Sigmoid colon (tissue), 7 donors: ENCODE results near the gene AHNAK2. TPM values are rescaled to one million over a fixed set of nuclear protein-coding genes. Genes with fewer than 3 reads are reported as not detected.

Experiments
- DNase-seq: peaks from one replicate; pipeline ENCODE4 v3.0.0-alpha.2; 2019
- H3K27ac ChIP-seq, 4 donors: fragments of 200-600 bp; sonication (generic); one replicate each; pipeline ENCODE4 v1.5.1; 2016 to 2019; ENCODE audit warnings: mild to moderate bottlenecking in 1 of 4
- H3K27me3 ChIP-seq, 3 donors: fragments of 200-600 bp; sonication (generic); one replicate each; pipeline ENCODE4 v1.5.1; 2019; ENCODE audit warnings: mild to moderate bottlenecking in 1 of 3
- H3K36me3 ChIP-seq, 4 donors: fragments of 200-600 bp; sonication (generic); one replicate each; pipeline ENCODE4 v1.5.1; 2016 to 2019
- H3K4me1 ChIP-seq, 4 donors: fragments of 200-600 bp; sonication (generic); one replicate each; pipeline ENCODE4 v1.5.1; 2017 to 2019
- H3K4me3 ChIP-seq, 4 donors: fragments of 200-600 bp; sonication (generic); one replicate each; pipeline ENCODE4 v1.5.1; 2017 to 2019; ENCODE audit warnings: mild to moderate bottlenecking in 2 of 4, moderate library complexity in 1 of 4
- H3K9me3 ChIP-seq, 4 donors: fragments of 200-600 bp in 3 of 4; sonication (generic) in 3 of 4; one replicate each; pipeline versions ENCODE4 v1.5.1 to v1.6.1; 2013 to 2019
- CTCF ChIP-seq, 4 experiments: fragments of 450-650 bp in 3 of 4; fragments of 200-600 bp in 1 of 4; IDR thresholded peaks; one replicate each; pipeline ENCODE4 v1.5.1; 2016 to 2019; ENCODE audit warnings: antibody characterized with exemption in 4 of 4, mild to moderate bottlenecking in 3 of 4, moderate library complexity in 2 of 4
- EP300 ChIP-seq, 4 donors: sonication (generic); formaldehyde crosslinking; IDR thresholded peaks; one replicate each; pipeline ENCODE4 v1.6.1; 2017; ENCODE audit warnings: antibody characterized with exemption in 4 of 4
- POLR2A ChIP-seq, 2 donors: fragments of 450-650 bp; IDR thresholded peaks; one replicate each; pipeline ENCODE4 v1.6.1; 2016; ENCODE audit warnings: antibody characterized with exemption in 2 of 2, mild to moderate bottlenecking in 2 of 2, moderate library complexity in 2 of 2
- POLR2AphosphoS5 ChIP-seq, 4 donors: sonication (generic); formaldehyde crosslinking; IDR thresholded peaks; one replicate each; pipeline ENCODE4 v1.6.1; 2017; ENCODE audit warnings: antibody characterized with exemption in 4 of 4
- WGBS, 2 donors: extraction: QIAGEN DNeasy Blood & Tissue Kit; methylation state at CpG; one replicate each; pipeline ENCODE4 v1.1.7; 2013; 5-methylcytosine and 5-hydroxymethylcytosine counted together
- intact Hi-C: fragments of 100-400 bp; cut with DNase I; formaldehyde crosslinking; loops from one replicate; pipeline ENCODE4 v1.15.1; 2023
- polyA plus RNA-seq, 3 donors: library from polyadenylated mRNA; stranded (reverse); fragments of 200-250 nt; gene quantifications; one replicate each; pipeline ENCODE4 v1.2.3, GENCODE V29; 2013
- total RNA-seq, 4 donors: library from RNA; depleted of rRNA; stranded (reverse); fragments of >200 nt; gene quantifications; one replicate each; pipeline ENCODE4 v1.1.0, GENCODE V29; 2016
- donor health status: healthy with polysubstance abuse.
- donor health status: Bipolar disorder and iron deficiency.
- donor health status: healthy.

The AHNAK2 gene
- total and polyA plus RNA-seq, 7 donors = 0.23 to 218 (median 81.9) TPM

GRCh38 chr14:104898195-104898558 lies 80.0 kb downstream of the AHNAK2 start:
- Histone ChIP-seq H3K27me3 (no peaks in the 10 kb centered on the region), H3K36me3 (peaks cover 0 to 4% (median 0%) of the 10 kb centered on the region in 4 donors), H3K4me1 (peaks cover 0 to 20% (median 18%) of the 10 kb centered on the region in 4 donors), H3K27ac (no peak overlapping the region), H3K9me3 (no peaks in the 10 kb centered on the region), H3K4me3 (no peak overlapping the region)
- no peak for DNase-seq
- intact Hi-C loops = loop anchor here (5.0 kb wide), 1 partner anchor 34 kb away; no protein-coding TSS in a partner anchor
- TF ChIP-seq CTCF (IDR thresholded peaks at IDR 0.05) (no peak), POLR2AphosphoS5 (IDR thresholded peaks at IDR 0.05) (no peak), EP300 (IDR thresholded peaks at IDR 0.05) (no peak), POLR2A (IDR thresholded peaks at IDR 0.05) (no peak)
- WGBS, 2 donors = 92 to 93% methylated on average over 7 of the region's 7 CpGs

- Histone ChIP-seq H3K4me3 (no peak overlapping the region), H3K4me1 (peaks cover 0 to 20% (median 18%) of the 10 kb centered on the region in 4 donors), H3K27ac (no peak overlapping the region), H3K36me3 (peaks cover 0 to 4% (median 0%) of the 10 kb centered on the region in 4 donors), H3K27me3 (no peaks in the 10 kb centered on the region), H3K9me3 (no peaks in the 10 kb centered on the region)
- peak; percentile 62 for DNase-seq
- intact Hi-C loops = loop anchor here (2.0 to 5.0 kb wide), 2 partner anchors 35 to 77 kb away; no protein-coding TSS in a partner anchor
- no peak for TF ChIP-seq EP300 (IDR thresholded peaks at IDR 0.05)
- TF ChIP-seq CTCF (IDR thresholded peaks at IDR 0.05) = no peak
- TF ChIP-seq POLR2AphosphoS5 (IDR thresholded peaks at IDR 0.05) = no peak
- TF ChIP-seq POLR2A (IDR thresholded peaks at IDR 0.05) = no peak
- 70 to 90% methylated on average over 37 of the region's 37 CpGs for WGBS, 2 donors
Measured at GRCh38 chr14:104897330-104898194, 80.6 kb downstream of the AHNAK2 start.

- Histone ChIP-seq H3K4me1 (peaks cover 0 to 20% (median 18%) of the 10 kb centered on the region in 4 donors), H3K4me3 (no peak overlapping the region), H3K27me3 (no peaks in the 10 kb centered on the region), H3K9me3 (no peaks in the 10 kb centered on the region), H3K27ac (peak overlapping the region in 1 of 4 donors; percentile 20), H3K36me3 (peaks cover 0 to 4% (median 0%) of the 10 kb centered on the region in 4 donors)
- WGBS, 2 donors = 59 to 82% methylated on average over 34 of the region's 34 CpGs
- DNase-seq = peak; percentile 65
- TF ChIP-seq CTCF (IDR thresholded peaks at IDR 0.05) (no peak), EP300 (IDR thresholded peaks at IDR 0.05) (no peak), POLR2AphosphoS5 (IDR thresholded peaks at IDR 0.05) (no peak), POLR2A (IDR thresholded peaks at IDR 0.05) (no peak)
- intact Hi-C loops = loop anchor here (1.0 to 5.0 kb wide), 3 partner anchors 36 to 149 kb away; no protein-coding TSS in a partner anchor
Measured at GRCh38 chr14:104895786-104896661, 82.2 kb downstream of the AHNAK2 start.

- intact Hi-C loops = loop anchor here (5.0 kb wide), 1 partner anchor 37 kb away; no protein-coding TSS in a partner anchor
- no peak for DNase-seq
- no peaks in the 10 kb centered on the region for H3K9me3 ChIP-seq
- no peak overlapping the region for H3K27ac ChIP-seq
- H3K27me3 ChIP-seq = no peaks in the 10 kb centered on the region
- 79 to 87% methylated on average over 9 of the region's 9 CpGs for WGBS, 2 donors
- no peak for TF ChIP-seq CTCF (IDR thresholded peaks at IDR 0.05)
- no peak for TF ChIP-seq POLR2A (IDR thresholded peaks at IDR 0.05)
- no peak for TF ChIP-seq POLR2AphosphoS5 (IDR thresholded peaks at IDR 0.05)
- TF ChIP-seq EP300 (IDR thresholded peaks at IDR 0.05) = no peak
- peaks cover 0 to 4% (median 0%) of the 10 kb centered on the region in 4 donors for H3K36me3 ChIP-seq
- peaks cover 0 to 20% (median 18%) of the 10 kb centered on the region in 4 donors for H3K4me1 ChIP-seq
- H3K4me3 ChIP-seq = no peak overlapping the region
Measured at GRCh38 chr14:104895207-104895785, 82.9 kb downstream of the AHNAK2 start.
